Trophoblast cell (in vitro differentiated cells and primary cell): Measurements from ENCODE around the gene PRRX1.

ENCODE experiments used
- DNase-seq, 2 donors: peaks; one replicate each; pipeline ENCODE4 v3.0.0-alpha.2; 2016
- H2AFZ ChIP-seq: 2 replicates; pipeline ENCODE4 v1.6.1; 2013; ENCODE audit warnings: low read length, moderate library complexity, mild to moderate bottlenecking; ENCODE audit not compliant: insufficient read depth, poor library complexity
- H2AK5ac ChIP-seq: 2 replicates; pipeline ENCODE4 v1.6.1; 2013; ENCODE audit warnings: mild to moderate bottlenecking, low read length
- H2BK120ac ChIP-seq: 2 replicates; pipeline ENCODE4 v1.6.1; 2013; ENCODE audit warnings: low read length, mild to moderate bottlenecking, moderate library complexity; ENCODE audit not compliant: insufficient read depth, poor library complexity
- H2BK12ac ChIP-seq: 2 replicates; pipeline ENCODE4 v1.6.1; 2013; ENCODE audit warnings: mild to moderate bottlenecking, low read length, moderate library complexity
- H2BK5ac ChIP-seq: 2 replicates; pipeline ENCODE4 v1.6.1; 2013; ENCODE audit warnings: low read length, low read depth, moderate library complexity, mild to moderate bottlenecking; ENCODE audit not compliant: poor library complexity
- H3K14ac ChIP-seq: 2 replicates; pipeline ENCODE4 v1.6.1; 2013; ENCODE audit warnings: mild to moderate bottlenecking, low read length
- H3K18ac ChIP-seq: 2 replicates; pipeline ENCODE4 v1.6.1; 2013; ENCODE audit warnings: mild to moderate bottlenecking, low read length
- H3K23ac ChIP-seq: 2 replicates; pipeline ENCODE4 v1.6.1; 2013; ENCODE audit warnings: low read length
- H3K27ac ChIP-seq: 2 replicates; pipeline ENCODE4 v1.5.1; 2013; ENCODE audit warnings: low read depth, mild to moderate bottlenecking, inconsistent platforms, low read length, moderate library complexity
- H3K27me3 ChIP-seq: 2 replicates; pipeline ENCODE4 v1.6.1; 2013; ENCODE audit warnings: inconsistent platforms, mild to moderate bottlenecking, low read length, moderate library complexity; ENCODE audit not compliant: insufficient read depth
- H3K36me3 ChIP-seq, 2 experiments: 1 replicate in 1 of 2; 2 replicates in 1 of 2; pipeline ENCODE4 v1.6.1; 2013; ENCODE audit warnings: low read length in 2 of 2, mild to moderate bottlenecking in 2 of 2, moderate library complexity in 1 of 2; ENCODE audit not compliant: insufficient read depth in 2 of 2, control insufficient read depth in 1 of 2
- H3K4ac ChIP-seq: 2 replicates; pipeline ENCODE4 v1.6.1; 2013; ENCODE audit warnings: low read depth, mild to moderate bottlenecking, low read length, moderate library complexity
- H3K4me1 ChIP-seq, 2 experiments: 1 replicate in 1 of 2; 2 replicates in 1 of 2; pipeline ENCODE4 v1.6.1; 2013; ENCODE audit warnings: low read length in 2 of 2, mild to moderate bottlenecking in 2 of 2, moderate library complexity in 1 of 2; ENCODE audit not compliant: insufficient read depth in 2 of 2, control insufficient read depth in 1 of 2
- H3K4me2 ChIP-seq: 2 replicates; pipeline ENCODE4 v1.6.1; 2013; ENCODE audit warnings: inconsistent platforms, mild to moderate bottlenecking, low read length, moderate library complexity
- H3K4me3 ChIP-seq: 2 replicates; pipeline ENCODE4 v1.5.1; 2013; ENCODE audit warnings: mild to moderate bottlenecking, low read depth, low read length, inconsistent platforms
- H3K79me1 ChIP-seq: one replicate; pipeline ENCODE4 v1.6.1; 2013; ENCODE audit warnings: low read length
- H3K79me2 ChIP-seq: 2 replicates; pipeline ENCODE4 v1.6.1; 2013; ENCODE audit warnings: low read length, mild to moderate bottlenecking; ENCODE audit not compliant: control insufficient read depth, insufficient read depth, poor library complexity
- H3K9ac ChIP-seq: 2 replicates; pipeline ENCODE4 v1.6.1; 2013; ENCODE audit warnings: mild to moderate bottlenecking, low read length
- H3K9me3 ChIP-seq: 2 replicates; pipeline ENCODE4 v1.6.1; 2013; ENCODE audit warnings: low read depth, mild to moderate bottlenecking, control low read depth, inconsistent platforms, low read length; ENCODE audit not compliant: insufficient read depth
- H4K12ac ChIP-seq: 2 replicates; pipeline ENCODE4 v1.6.1; 2013; ENCODE audit warnings: low read depth, mild to moderate bottlenecking, low read length, moderate library complexity
- H4K8ac ChIP-seq: 2 replicates; pipeline ENCODE4 v1.6.1; 2013; ENCODE audit warnings: low read depth, mild to moderate bottlenecking, low read length, moderate library complexity
- H4K91ac ChIP-seq: one replicate; pipeline ENCODE4 v1.6.1; 2013; ENCODE audit warnings: low read depth, mild to moderate bottlenecking, low read length, moderate library complexity
- WGBS: extraction: QIAGEN DNeasy Blood & Tissue Kit; methylation state at CpG from one replicate; pipeline ENCODE4 v1.1.7; 2013; ENCODE audit warnings: missing lambda C conversion rate; ENCODE audit not compliant: insufficient read length, insufficient coverage; ENCODE audit errors: extremely low coverage; 5-methylcytosine and 5-hydroxymethylcytosine counted together

PRRX1 gene

DNA sequence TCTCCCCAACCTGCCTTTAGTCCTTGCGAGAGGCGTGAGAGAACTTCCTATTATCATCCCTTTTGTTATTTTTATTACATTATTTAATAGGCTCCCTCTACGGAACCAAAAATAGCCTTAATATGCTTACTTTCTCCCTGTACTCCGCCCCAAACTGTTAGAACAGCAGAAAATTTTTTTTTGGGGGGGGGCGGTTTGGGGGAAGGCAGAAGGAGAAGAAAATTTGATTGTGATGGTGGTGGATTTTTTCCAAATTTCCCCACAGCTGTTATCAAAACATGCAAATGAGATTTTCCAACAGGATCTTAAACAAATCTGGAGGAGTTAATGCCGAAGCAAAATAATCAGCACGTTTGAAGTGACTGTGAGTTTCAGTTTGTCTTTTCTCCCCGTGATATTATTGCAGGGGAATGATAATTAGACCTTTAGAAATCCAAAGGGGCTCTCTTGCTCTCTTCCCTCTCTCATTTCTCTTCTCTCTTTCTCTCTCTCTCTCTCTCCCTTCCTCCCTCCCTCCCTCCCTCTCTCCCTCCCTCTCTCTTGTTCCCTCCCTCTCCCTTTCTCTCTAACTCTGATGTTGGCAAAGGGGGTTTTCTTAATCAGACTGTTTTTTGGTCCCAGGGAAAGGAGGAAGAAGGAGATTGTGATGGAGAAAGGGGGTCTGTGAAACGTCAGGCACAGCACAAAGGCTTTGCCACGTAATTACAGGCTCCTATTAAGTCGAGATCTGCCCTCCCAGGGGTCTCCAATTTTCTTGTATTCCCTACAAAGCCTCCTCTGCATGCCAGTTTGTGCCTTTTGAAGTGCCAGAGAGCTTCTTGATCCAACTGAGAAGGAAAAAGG is 1.1 kb upstream of the PRRX1 start:
- Histone ChIP-seq H3K27me3 (peaks cover 77% of the 10 kb centered on the region), H3K23ac (no peak overlapping the region), H3K4me1 (peaks cover 12 to 14% of the 10 kb centered on the region in 2 experiments), H4K8ac (no peak overlapping the region), H3K27ac (no peak overlapping the region), H3K9me3 (peaks cover 10% of the 10 kb centered on the region), H2AFZ (no peak overlapping the region), H3K18ac (no peak overlapping the region), H3K4me3 (no peak overlapping the region), H2BK12ac (no peak overlapping the region), H4K91ac (no peak overlapping the region), H4K12ac (no peak overlapping the region), H2BK5ac (no peak overlapping the region), H3K14ac (no peak overlapping the region), H3K36me3 (no peaks in the 10 kb centered on the region), H3K79me1 (no peaks in the 10 kb centered on the region), H3K9ac (no peak overlapping the region), H2BK120ac (no peak overlapping the region), H3K79me2 (no peaks in the 10 kb centered on the region), H3K4ac (no peak overlapping the region), H2AK5ac (no peak overlapping the region), H3K4me2 (no peak overlapping the region)
- WGBS = no CpG with 5 or more reads among the region's 11 CpGs
- peak in 1 of 2 donors; percentile 2 for DNase-seq

DNA sequence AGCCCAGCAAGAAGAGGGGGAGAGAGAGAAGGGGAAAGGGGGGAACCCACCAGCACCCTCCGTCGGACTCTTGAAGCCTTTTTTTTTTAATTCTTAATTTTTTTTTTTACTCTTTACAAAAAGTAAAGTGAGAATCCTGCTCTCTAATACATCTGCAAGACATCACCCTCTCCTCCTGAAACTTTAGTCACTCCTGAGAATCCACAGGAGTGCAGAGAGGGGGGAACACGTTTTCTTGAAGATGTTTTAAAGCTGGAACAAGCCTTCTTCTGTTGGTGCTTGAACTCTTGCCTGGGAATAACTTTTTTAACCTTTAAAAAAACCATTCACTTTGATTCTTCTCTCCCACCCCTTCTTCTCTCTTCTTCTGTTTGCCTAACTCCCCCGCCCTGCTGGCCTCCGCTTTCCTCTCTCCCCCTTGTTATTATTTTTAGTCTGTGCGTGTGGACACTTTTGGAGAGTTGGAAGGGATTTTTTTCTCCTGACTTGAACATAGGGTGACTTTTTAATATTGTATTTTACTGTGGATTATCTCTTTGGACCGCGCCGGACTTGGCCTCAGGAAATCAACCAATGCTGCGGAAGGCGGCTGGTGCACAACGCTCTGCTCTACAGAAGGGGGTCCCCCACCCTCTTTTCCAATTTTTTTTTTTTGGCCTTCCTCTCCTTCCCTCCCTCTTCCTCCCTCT is 383 bp upstream of the PRRX1 start:
- Histone ChIP-seq H3K9me3 (peaks cover 10% of the 10 kb centered on the region), H3K4me2 (peak overlapping the region; percentile 65), H3K4me3 (no peak overlapping the region), H3K23ac (no peak overlapping the region), H3K79me1 (no peaks in the 10 kb centered on the region), H4K12ac (no peak overlapping the region), H3K27me3 (peaks cover 85% of the 10 kb centered on the region), H3K79me2 (no peaks in the 10 kb centered on the region), H4K91ac (no peak overlapping the region), H2AFZ (no peak overlapping the region), H3K9ac (no peak overlapping the region), H4K8ac (no peak overlapping the region), H3K14ac (no peak overlapping the region), H2BK120ac (no peak overlapping the region), H3K4ac (no peak overlapping the region), H3K27ac (no peak overlapping the region), H2AK5ac (no peak overlapping the region), H3K4me1 (peaks cover 12 to 14% of the 10 kb centered on the region in 2 experiments), H2BK5ac (no peak overlapping the region), H3K36me3 (no peaks in the 10 kb centered on the region), H3K18ac (no peak overlapping the region), H2BK12ac (no peak overlapping the region)
- no CpG with 5 or more reads among the region's 12 CpGs for WGBS
- no peak for DNase-seq

DNA sequence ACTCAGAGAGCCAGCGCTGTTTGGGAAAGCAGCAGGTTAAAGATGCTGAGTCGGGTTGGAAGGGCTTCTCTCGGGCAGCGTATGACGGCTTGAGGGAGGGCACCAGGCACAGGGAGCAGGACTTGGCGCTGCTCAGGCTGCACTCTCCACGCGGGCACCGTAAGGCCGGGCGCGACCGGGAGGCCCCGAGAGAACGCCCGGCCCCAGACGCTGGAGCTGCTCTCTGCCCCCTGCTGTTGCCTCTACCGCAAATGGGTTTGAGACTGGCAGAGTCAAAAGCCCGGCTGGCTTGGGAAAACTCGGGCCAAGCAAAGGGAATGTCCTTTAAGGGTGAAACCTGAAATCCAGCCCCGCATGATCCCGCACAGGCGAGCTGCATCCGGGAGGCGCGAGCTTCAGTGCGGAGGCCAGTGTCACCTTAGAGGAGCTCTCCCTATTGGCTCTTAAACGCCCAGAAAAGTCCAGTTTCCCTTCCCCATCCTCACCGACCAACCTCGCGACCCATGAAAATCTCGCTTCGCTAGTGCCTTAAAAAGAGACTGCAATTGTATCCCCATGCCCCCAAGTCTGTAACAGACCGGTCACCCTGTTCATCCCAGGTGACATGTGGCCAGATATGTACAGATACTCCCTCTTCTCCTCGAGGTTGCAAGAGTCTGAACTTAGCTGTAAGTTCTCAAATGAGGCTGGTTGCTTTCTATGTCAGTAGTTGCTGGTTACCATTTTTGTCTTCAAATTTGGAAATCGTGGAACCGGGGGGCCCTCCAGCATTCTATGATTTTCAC is 1.1 kb downstream of the PRRX1 start:
- no peak overlapping the region for H3K4me3 ChIP-seq
- no peak overlapping the region for H3K14ac ChIP-seq
- H2BK12ac ChIP-seq = no peak overlapping the region
- no peak overlapping the region for H3K4ac ChIP-seq
- H3K9ac ChIP-seq = no peak overlapping the region
- no peak overlapping the region for H3K18ac ChIP-seq
- no peak overlapping the region for H2BK120ac ChIP-seq
- H4K91ac ChIP-seq = no peak overlapping the region
- H3K79me1 ChIP-seq = no peaks in the 10 kb centered on the region
- H2AK5ac ChIP-seq = no peak overlapping the region
- H3K9me3 ChIP-seq = peaks cover 14% of the 10 kb centered on the region
- no peak overlapping the region for H4K8ac ChIP-seq
- H3K27me3 ChIP-seq = peaks cover 89% of the 10 kb centered on the region
- H3K23ac ChIP-seq = no peak overlapping the region
- peak overlapping the region; percentile 65 for H3K4me2 ChIP-seq
- no peak overlapping the region for H2BK5ac ChIP-seq
- no peak overlapping the region for H3K27ac ChIP-seq
- WGBS = no CpG with 5 or more reads among the region's 37 CpGs
- DNase-seq = peak in 1 of 2 donors; percentile 1
- no peaks in the 10 kb centered on the region for H3K36me3 ChIP-seq
- H3K79me2 ChIP-seq = no peaks in the 10 kb centered on the region
- peaks cover 12 to 14% of the 10 kb centered on the region in 2 experiments for H3K4me1 ChIP-seq
- no peak overlapping the region for H4K12ac ChIP-seq
- peak overlapping the region; percentile 10 for H2AFZ ChIP-seq

DNA sequence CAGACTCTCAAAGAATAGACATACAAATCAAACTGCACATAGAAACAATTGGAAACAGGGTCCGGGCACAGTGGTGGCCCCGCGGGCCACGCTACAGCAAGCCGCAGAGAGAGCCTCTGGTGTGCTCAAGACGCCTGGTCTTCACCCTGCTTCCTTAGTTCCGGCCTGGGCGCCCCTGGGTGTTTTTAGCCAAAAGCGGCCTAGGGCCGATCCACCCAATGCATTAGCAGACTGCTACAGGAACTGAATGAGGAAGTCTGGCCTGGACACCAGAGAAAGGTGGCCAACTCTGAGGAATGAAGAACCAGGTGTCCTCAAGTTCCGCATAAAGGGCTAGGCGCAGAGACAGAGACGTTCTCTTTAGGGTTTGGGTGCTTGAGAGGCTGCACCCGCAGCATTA is 1.7 kb downstream of the PRRX1 start:
- H3K23ac ChIP-seq = no peak overlapping the region
- H2BK120ac ChIP-seq = no peak overlapping the region
- H3K79me2 ChIP-seq = no peaks in the 10 kb centered on the region
- H4K12ac ChIP-seq = no peak overlapping the region
- H2BK12ac ChIP-seq = no peak overlapping the region
- no peak overlapping the region for H2AFZ ChIP-seq
- no peak overlapping the region for H3K27ac ChIP-seq
- peaks cover 88% of the 10 kb centered on the region for H3K27me3 ChIP-seq
- H3K18ac ChIP-seq = no peak overlapping the region
- H3K4me3 ChIP-seq = no peak overlapping the region
- H3K9me3 ChIP-seq = peaks cover 12% of the 10 kb centered on the region
- no peak overlapping the region for H2BK5ac ChIP-seq
- no peak overlapping the region for H4K91ac ChIP-seq
- no peak for DNase-seq
- H3K4me1 ChIP-seq = peaks cover 12 to 14% of the 10 kb centered on the region in 2 experiments
- no peak overlapping the region for H3K4ac ChIP-seq
- WGBS = no CpG with 5 or more reads among the region's 14 CpGs
- H4K8ac ChIP-seq = no peak overlapping the region
- H2AK5ac ChIP-seq = no peak overlapping the region
- no peak overlapping the region for H3K9ac ChIP-seq
- no peak overlapping the region for H3K4me2 ChIP-seq
- no peaks in the 10 kb centered on the region for H3K36me3 ChIP-seq
- no peak overlapping the region for H3K14ac ChIP-seq
- no peaks in the 10 kb centered on the region for H3K79me1 ChIP-seq
